GM12878 (cell line): ENCODE measurements around the gene BORCS6. TPM values are rescaled to one million over a fixed set of nuclear protein-coding genes. Genes with fewer than 3 reads are reported as not detected.

Experiments used
- ATF2 ChIP-seq: IDR thresholded peaks from 2 replicates; pipeline ENCODE4 v1.6.1; 2012; ENCODE audit warnings: low read length, inconsistent platforms
- CBFB ChIP-seq: IDR thresholded peaks from 2 replicates; pipeline ENCODE4 v1.6.1; 2016; ENCODE audit warnings: antibody characterized with exemption, low read depth
- CREB1 ChIP-seq: IDR thresholded peaks from 2 replicates; pipeline ENCODE4 v1.6.1; 2012; ENCODE audit warnings: low read depth, mild to moderate bottlenecking, inconsistent platforms
- EED ChIP-seq: sonication (generic); IDR thresholded peaks from 2 replicates; pipeline ENCODE4 v1.6.1; 2016; ENCODE audit warnings: antibody characterized with exemption, low read depth
- FOS ChIP-seq: IDR thresholded peaks from 3 replicates; pipeline ENCODE4 v1.6.1; 2011; ENCODE audit warnings: borderline replicate concordance; ENCODE audit not compliant: insufficient read length; ENCODE audit errors: extremely low read depth
- GABPA ChIP-seq: IDR thresholded peaks from 2 replicates; pipeline ENCODE4 v1.6.1; 2014; ENCODE audit warnings: antibody characterized with exemption, low read depth, mild to moderate bottlenecking, inconsistent platforms
- IRF3 ChIP-seq: fragments of 450-650 bp; IDR thresholded peaks from 2 replicates; pipeline ENCODE4 v1.6.1; 2014; ENCODE audit warnings: mild to moderate bottlenecking
- LARP7 ChIP-seq: fragments of 450-650 bp; IDR thresholded peaks from 2 replicates; pipeline ENCODE4 v1.6.1; 2017; ENCODE audit warnings: mild to moderate bottlenecking
- MEF2B ChIP-seq: fragments of 450-650 bp; IDR thresholded peaks from 2 replicates; pipeline ENCODE4 v1.6.1; 2018; ENCODE audit warnings: mild to moderate bottlenecking, moderate library complexity; ENCODE audit not compliant: partially characterized antibody, poor library complexity, severe bottlenecking
- MXI1 ChIP-seq: fragments of 150-350 bp; IDR thresholded peaks from 2 replicates; pipeline ENCODE4 v1.6.1; 2011; ENCODE audit warnings: low read depth, mild to moderate bottlenecking, inconsistent platforms, low read length, improper control_type of control experiment
- NKRF ChIP-seq: fragments of 450-650 bp; conservative IDR thresholded peaks from 2 replicates; pipeline ENCODE4 v1.6.1; 2017; ENCODE audit warnings: mild to moderate bottlenecking, moderate library complexity
- NR2C1 ChIP-seq: fragments of 450-650 bp; IDR thresholded peaks from 2 replicates; pipeline ENCODE4 v1.6.1; 2017; ENCODE audit warnings: antibody characterized with exemption, mild to moderate bottlenecking, moderate library complexity
- POLR2AphosphoS5 ChIP-seq: IDR thresholded peaks from 2 replicates; pipeline ENCODE4 v1.6.1; 2011; ENCODE audit warnings: mild to moderate bottlenecking, low read length, inconsistent platforms
- RUNX3 ChIP-seq: IDR thresholded peaks from 2 replicates; pipeline ENCODE4 v1.6.1; 2012; ENCODE audit warnings: low read length, inconsistent platforms
- STAT1 ChIP-seq: fragments of 450-650 bp; conservative IDR thresholded peaks from 2 replicates; pipeline ENCODE4 v1.6.1; 2014; ENCODE audit warnings: antibody characterized with exemption, mild to moderate bottlenecking
- SUPT20H ChIP-seq: IDR thresholded peaks from 2 replicates; pipeline ENCODE4 v1.6.1; 2011; ENCODE audit warnings: low read depth, mild to moderate bottlenecking, low read length, moderate library complexity, borderline replicate concordance; ENCODE audit not compliant: control insufficient read depth
- TAF1 ChIP-seq: IDR thresholded peaks from 2 replicates; pipeline ENCODE4 v1.6.1; 2011; ENCODE audit warnings: mild to moderate bottlenecking, low read depth, low read length, borderline replicate concordance
- TCF12 ChIP-seq: IDR thresholded peaks from 2 replicates; pipeline ENCODE4 v1.6.1; 2011; ENCODE audit warnings: low read depth, mild to moderate bottlenecking, low read length
- USF1 ChIP-seq: IDR thresholded peaks from 2 replicates; pipeline ENCODE4 v1.6.1; 2011; ENCODE audit warnings: borderline replicate concordance, low read depth, mild to moderate bottlenecking, moderate library complexity, mixed read lengths, low read length; ENCODE audit not compliant: insufficient read depth; ENCODE audit errors: extremely low read length
- ZNF24 ChIP-seq: fragments of 450-650 bp; IDR thresholded peaks from 2 replicates; pipeline ENCODE4 v1.6.1; 2017; ENCODE audit warnings: antibody characterized with exemption, mild to moderate bottlenecking
- ZNF622 ChIP-seq: fragments of 450-650 bp; IDR thresholded peaks from 2 replicates; pipeline ENCODE4 v1.6.1; 2017; ENCODE audit warnings: mild to moderate bottlenecking, inconsistent platforms
- polyA plus RNA-seq, 11 experiments: library from polyadenylated mRNA; depleted of rRNA in 4 of 11; unstranded in 6 of 11; stranded (reverse) in 5 of 11; fragments of >200 nt; fragmentation: Nextera tagmentation in 4 of 11; fragmentation: Illumina TruSeq in 1 of 11; extraction: Ambion mirVana in 4 of 11; extraction: Trizol in 1 of 11; gene quantifications; 1 replicate in 1 of 11; 2 replicates in 10 of 11; pipeline versions ENCODE4 v1.2.1 to v1.2.3, GENCODE V29; 2011 to 2016; ENCODE audit warnings: inconsistent platforms in 2 of 11, missing spikeins in 2 of 11, low read depth in 1 of 11
- total RNA-seq, 4 experiments: library from RNA; depleted of rRNA in 3 of 4; stranded (reverse); fragments of >200 nt in 3 of 4; fragmentation: Illumina TruSeq in 1 of 4; extraction: Trizol in 1 of 4; gene quantifications; 2 replicates each; pipeline versions ENCODE4 v1.2.1 to v1.2.3, GENCODE V29; 2013 to 2021
- TF ChIP-seq, protein P1 (sequence below): fragments of 450-650 bp; IDR thresholded peaks from 2 replicates; pipeline ENCODE4 v1.6.1; 2018; ENCODE audit warnings: borderline replicate concordance, mild to moderate bottlenecking; ENCODE audit not compliant: partially characterized antibody

Gene BORCS6
- total and polyA plus RNA-seq, 10 of the 15 experiments (the other 5 are each of a cell fraction or from before 2014, with no cell fraction given), result 0.37 to 14.1 (median 6.7) TPM

GRCh38 chr17:8187517-8188262, 2.3 kb downstream of the BORCS6 start (continued):
- TF ChIP-seq USF1, result no peak
- peak; percentile 50; the same call in 1 of the 2 replicates for TF ChIP-seq RUNX3
- no peak for TF ChIP-seq ZNF622
- no peak for TF ChIP-seq NR2C1
- TF ChIP-seq CREB1, result peak; percentile 67; the same call in 1 of the 2 replicates
- TF ChIP-seq ATF2, result peak; percentile 68
- TF ChIP-seq MEF2B, result peak; percentile 89
- TF ChIP-seq, protein P1, sequence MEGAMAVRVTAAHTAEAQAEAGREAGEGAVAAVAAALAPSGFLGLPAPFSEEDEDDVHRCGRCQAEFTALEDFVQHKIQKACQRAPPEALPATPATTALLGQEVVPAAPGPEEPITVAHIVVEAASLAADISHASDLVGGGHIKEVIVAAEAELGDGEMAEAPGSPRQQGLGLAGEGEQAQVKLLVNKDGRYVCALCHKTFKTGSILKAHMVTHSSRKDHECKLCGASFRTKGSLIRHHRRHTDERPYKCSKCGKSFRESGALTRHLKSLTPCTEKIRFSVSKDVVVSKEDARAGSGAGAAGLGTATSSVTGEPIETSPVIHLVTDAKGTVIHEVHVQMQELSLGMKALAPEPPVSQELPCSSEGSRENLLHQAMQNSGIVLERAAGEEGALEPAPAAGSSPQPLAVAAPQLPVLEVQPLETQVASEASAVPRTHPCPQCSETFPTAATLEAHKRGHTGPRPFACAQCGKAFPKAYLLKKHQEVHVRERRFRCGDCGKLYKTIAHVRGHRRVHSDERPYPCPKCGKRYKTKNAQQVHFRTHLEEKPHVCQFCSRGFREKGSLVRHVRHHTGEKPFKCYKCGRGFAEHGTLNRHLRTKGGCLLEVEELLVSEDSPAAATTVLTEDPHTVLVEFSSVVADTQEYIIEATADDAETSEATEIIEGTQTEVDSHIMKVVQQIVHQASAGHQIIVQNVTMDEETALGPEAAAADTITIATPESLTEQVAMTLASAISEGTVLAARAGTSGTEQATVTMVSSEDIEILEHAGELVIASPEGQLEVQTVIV, result no peak
- TF ChIP-seq NKRF, result peak; percentile 22; the same call in 1 of the 2 replicates
- no peak for TF ChIP-seq FOS
- TF ChIP-seq CBFB, result peak; percentile 68; the same call in 1 of the 2 replicates
- TF ChIP-seq GABPA, result peak; percentile 59; the same call in 1 of the 2 replicates
- TF ChIP-seq TCF12, result no peak; the same call in 1 of the 2 replicates
- TF ChIP-seq STAT1, result 0 out of 2 replicates have a peak, but pooled peaks have one; percentile 5
- TF ChIP-seq EED, result peak; percentile 37; the same call in 1 of the 2 replicates
- TF ChIP-seq ZNF24, result peak; percentile 100
- TF ChIP-seq LARP7, result no peak; the same call in 1 of the 2 replicates
- peak; percentile 44; the same call in 1 of the 2 replicates for TF ChIP-seq POLR2AphosphoS5
- TF ChIP-seq IRF3, result no peak
- TF ChIP-seq SUPT20H, result no peak
- TF ChIP-seq MXI1, result 0 out of 2 replicates have a peak, but pooled peaks have one; percentile 39
- TF ChIP-seq TAF1, result 0 out of 2 replicates have a peak, but pooled peaks have one; percentile 27
